AG10803 (cell line): ENCODE results near the gene ZNF827.
A peak's percentile ranks its signal among the peaks of the same experiment; 100 is the strongest.

Source experiments
- DNase-seq: peaks from one replicate; pipeline ENCODE4 v3.0.0; 2010; ENCODE audit warnings: low read depth
- H3K4me3 ChIP-seq: 2 replicates; pipeline ENCODE4 v1.5.1; 2011; ENCODE audit warnings: mild to moderate bottlenecking, low read length, control low read depth
- TF ChIP-seq, protein P1 (sequence below): conservative IDR thresholded peaks from 2 replicates; pipeline ENCODE4 v1.5.1; 2011; ENCODE audit warnings: mild to moderate bottlenecking, low read length, control low read depth, inconsistent platforms

ZNF827 gene

DNA sequence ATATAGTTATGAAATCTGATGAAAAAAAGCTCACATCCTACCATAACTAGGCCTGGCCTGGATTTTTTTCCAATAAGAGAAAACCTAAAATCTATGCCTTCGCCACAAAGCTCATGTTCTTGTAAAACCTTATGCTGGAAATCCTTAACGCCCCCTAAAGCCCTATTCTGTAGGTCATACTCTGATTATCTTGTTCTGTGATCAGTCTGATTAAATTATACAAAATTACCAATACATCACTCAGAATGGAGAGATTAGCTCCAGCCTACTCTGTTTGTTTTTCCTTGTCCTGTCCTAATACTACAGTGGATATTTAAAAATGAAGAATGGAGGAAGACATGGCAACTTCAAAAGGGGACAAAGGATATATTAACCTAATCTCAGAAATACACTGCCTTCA is 7.2 kb downstream of the ZNF827 start:
- H3K4me3 ChIP-seq: no peak overlapping the region
- TF ChIP-seq, protein P1, sequence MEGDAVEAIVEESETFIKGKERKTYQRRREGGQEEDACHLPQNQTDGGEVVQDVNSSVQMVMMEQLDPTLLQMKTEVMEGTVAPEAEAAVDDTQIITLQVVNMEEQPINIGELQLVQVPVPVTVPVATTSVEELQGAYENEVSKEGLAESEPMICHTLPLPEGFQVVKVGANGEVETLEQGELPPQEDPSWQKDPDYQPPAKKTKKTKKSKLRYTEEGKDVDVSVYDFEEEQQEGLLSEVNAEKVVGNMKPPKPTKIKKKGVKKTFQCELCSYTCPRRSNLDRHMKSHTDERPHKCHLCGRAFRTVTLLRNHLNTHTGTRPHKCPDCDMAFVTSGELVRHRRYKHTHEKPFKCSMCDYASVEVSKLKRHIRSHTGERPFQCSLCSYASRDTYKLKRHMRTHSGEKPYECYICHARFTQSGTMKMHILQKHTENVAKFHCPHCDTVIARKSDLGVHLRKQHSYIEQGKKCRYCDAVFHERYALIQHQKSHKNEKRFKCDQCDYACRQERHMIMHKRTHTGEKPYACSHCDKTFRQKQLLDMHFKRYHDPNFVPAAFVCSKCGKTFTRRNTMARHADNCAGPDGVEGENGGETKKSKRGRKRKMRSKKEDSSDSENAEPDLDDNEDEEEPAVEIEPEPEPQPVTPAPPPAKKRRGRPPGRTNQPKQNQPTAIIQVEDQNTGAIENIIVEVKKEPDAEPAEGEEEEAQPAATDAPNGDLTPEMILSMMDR: no peak
- DNase-seq: no peak

GRCh38 chr4:145930592-145930991 is 8.0 kb downstream of the ZNF827 start:
- H3K4me3 ChIP-seq: no peak overlapping the region
- TF ChIP-seq, protein P1: no peak
- no peak for DNase-seq

GRCh38 chr4:145929415-145930178 is 9.0 kb downstream of the ZNF827 start:
- H3K4me3 ChIP-seq: no peak overlapping the region
- TF ChIP-seq, protein P1: no peak
- DNase-seq: no peak

DNA sequence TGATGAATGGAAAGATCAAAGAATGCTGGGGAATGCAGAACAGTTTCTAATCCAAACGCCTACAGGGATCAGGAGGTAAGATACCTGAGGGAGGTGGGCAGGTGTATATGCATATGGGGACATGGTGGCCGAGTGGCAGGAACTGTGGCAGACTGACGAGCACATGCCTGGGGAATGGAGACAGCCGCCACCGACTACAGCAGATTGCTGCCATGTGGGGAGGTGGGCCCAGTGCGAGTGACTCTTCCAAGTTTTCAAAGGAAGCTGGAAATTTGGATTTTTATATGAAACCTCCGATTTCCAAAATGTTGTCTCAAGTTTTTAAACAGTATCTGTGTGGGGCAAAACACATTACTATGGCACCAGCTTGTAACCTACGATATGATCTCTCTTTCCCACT is 9.9 kb downstream of the ZNF827 start:
- TF ChIP-seq, protein P1: no peak
- H3K4me3 ChIP-seq: no peak overlapping the region
- DNase-seq: no peak

- no peak overlapping the region for H3K4me3 ChIP-seq
- TF ChIP-seq, protein P1: no peak
- no peak for DNase-seq
Measured at GRCh38 chr4:145927030-145927429, 11.6 kb downstream of the ZNF827 start.

DNA sequence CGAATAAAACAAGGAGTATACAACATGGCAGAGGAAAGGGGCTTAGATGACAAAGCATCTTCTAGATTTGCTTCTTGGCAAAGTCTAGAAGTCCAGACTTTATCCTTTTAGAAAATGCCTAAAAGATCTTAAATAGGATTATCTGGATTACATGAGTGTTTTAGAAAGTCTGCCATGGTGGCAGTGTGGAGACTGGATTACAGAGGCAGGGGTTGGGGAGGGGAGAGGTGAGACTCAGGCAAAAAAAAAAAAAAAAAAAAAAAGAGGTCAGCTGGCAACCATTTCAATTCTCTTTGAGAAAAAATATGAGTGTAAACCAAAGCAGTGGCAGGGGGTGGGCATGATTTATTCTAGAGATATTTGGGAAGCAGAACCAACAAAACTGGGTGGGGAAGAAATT is 17.4 kb downstream of the ZNF827 start:
- TF ChIP-seq, protein P1: no peak
- H3K4me3 ChIP-seq: no peak overlapping the region
- no peak for DNase-seq

- TF ChIP-seq, protein P1: no peak
- peak; percentile 99 for DNase-seq
- H3K4me3 ChIP-seq: peak overlapping the region; percentile 35
Measured at GRCh38 chr4:145920205-145920604, 18.4 kb downstream of the ZNF827 start.
